Heart right ventricle (tissue), 16 donors: Measurements from ENCODE around the gene MTA2. TPM values are rescaled to one million over a fixed set of nuclear protein-coding genes. Genes with fewer than 3 reads are reported as not detected.
"Not testable (repeated sequence)": the region's sequence is repeated elsewhere in the genome, so short reads cannot be mapped to it uniquely, and the experiment has no call there.

Experiments
- ATAC-seq, 8 donors: fragments of 200-7000 bp; cut with Tn5 transposase; one replicate each; pipeline ENCODE4 v1.9.1; 2020; ENCODE audit warnings: mild to moderate bottlenecking in 8 of 8, moderate library complexity in 8 of 8, moderate number of reproducible peaks in 1 of 8
- DNase-seq, 2 donors: peaks; one replicate each; pipeline ENCODE4 v3.0.0-alpha.2; 2020
- H3K27ac ChIP-seq, 10 donors: fragments of 200-600 bp; sonication (generic) in 2 of 10; one replicate each; pipeline versions ENCODE4 v1.5.0 to v1.8.0; 2020 to 2022; ENCODE audit warnings: mild to moderate bottlenecking in 3 of 10
- H3K27me3 ChIP-seq, 7 donors: fragments of 200-600 bp; one replicate each; pipeline ENCODE4 v1.8.0; 2021 to 2022; ENCODE audit warnings: mild to moderate bottlenecking in 2 of 7
- H3K36me3 ChIP-seq, 9 donors: fragments of 200-600 bp; sonication (generic) in 1 of 9; one replicate each; pipeline versions ENCODE4 v1.5.0 to v1.8.0; 2020 to 2022; ENCODE audit warnings: mild to moderate bottlenecking in 2 of 9
- H3K4me1 ChIP-seq, 9 donors: fragments of 200-600 bp; sonication (generic) in 1 of 9; one replicate each; pipeline versions ENCODE4 v1.5.0 to v1.8.0; 2020 to 2022; ENCODE audit warnings: mild to moderate bottlenecking in 4 of 9
- H3K4me3 ChIP-seq, 10 donors: fragments of 200-600 bp; sonication (generic) in 2 of 10; one replicate each; pipeline versions ENCODE4 v1.5.0 to v1.8.0; 2020 to 2022; ENCODE audit warnings: mild to moderate bottlenecking in 7 of 10, moderate library complexity in 2 of 10
- H3K9me3 ChIP-seq, 11 donors: fragments of 200-600 bp in 10 of 11; sonication (generic) in 2 of 11; one replicate each; pipeline versions ENCODE4 v1.5.0 to v1.8.0; 2013 to 2022; ENCODE audit warnings: mild to moderate bottlenecking in 2 of 11, control low read depth in 1 of 11, moderate library complexity in 1 of 11
- CTCF ChIP-seq, 9 donors: fragments of 200-600 bp; sonication (generic) in 2 of 9; IDR thresholded peaks; one replicate each; pipeline versions ENCODE4 v1.5.0 to v1.8.0; 2021 to 2022; ENCODE audit warnings: antibody characterized with exemption in 9 of 9, mild to moderate bottlenecking in 5 of 9, moderate library complexity in 1 of 9
- WGBS, 2 donors: extraction: QIAGEN DNeasy Blood & Tissue Kit; methylation state at CpG; one replicate each; pipeline ENCODE4 v1.1.7; 2013; ENCODE audit warnings: inconsistent platforms in 1 of 2; 5-methylcytosine and 5-hydroxymethylcytosine counted together
- intact Hi-C, 10 donors: fragments of 100-400 bp; cut with DNase I; formaldehyde crosslinking; loops; one replicate each; pipeline versions ENCODE4 v1.11.1 to v1.14.2; 2022
- polyA plus RNA-seq, 2 donors: library from polyadenylated mRNA; stranded (reverse); fragments of 200-250 nt; gene quantifications; one replicate each; pipeline ENCODE4 v1.2.3, GENCODE V29; 2013
- total RNA-seq, 10 donors: library from RNA; stranded (reverse); fragmentation: NEBNext Ultra II Directional in 3 of 10; extraction: Animal tissue kit (Norgen Biotek cat#: 25700) in 3 of 10; gene quantifications; one replicate each; pipeline versions ENCODE4 v1.2.1 to v1.2.4, GENCODE V29; 2021 to 2023
- donor health status: Arrhythmogenic right ventricular cardiomyopathy.
- donor health status: ischemic (EF 13 %, LVEDD 7.1; RV severe dilation, severe dysfunction).
- donor health status: healthy with polysubstance abuse.
- donor health status: DM: no; HTN: yes; CAD: no.
- donor health status: DM: no; HTN: no; CAD: no.
- donor health status: ischemic (EF 25% LVEDD 6.9; RV normal size, moderate dysfunction).
- donor health status: ischemic (EF 25% LVEDD 5.7; RV mildly dilated, moderate dysfunction).
- donor health status: healthy.
- donor health status: DM: yes; HTN: yes; CAD: no.
- donor health status: Ischemic cardiomyopathy.
- donor health status: ischemic (EF 35%, LVEDD 5.7; RV mildly dilated, moderate dysfunction).
- donor health status: nonischemic (EF 11% LVEDD 7.7; RV severe dilation, severe dysfunction).
- donor health status: DM: yes; HTN: yes; CAD: no.
- donor health status: PGD.
- donor health status: ischemic (EF 29% LVEDD 5.4; RV normal size, mild dysfunction).
- donor health status: nonischemic (EF 23%, LVEDD 6.1; RV moderate dilation, normal function).

MTA2 gene
- total and polyA plus RNA-seq, 12 donors: 22.1 to 45.3 (median 29.8) TPM

- intact Hi-C loops: loop anchor here in 7 of 10 donors (1.0 to 10.0 kb wide), 9 partner anchors 18 to 166 kb away; no protein-coding TSS in a partner anchor
- no peak overlapping the region for H3K4me3 ChIP-seq
- 32% methylated on average over 2 of the region's 2 CpGs for WGBS, 2 donors
Measured at GRCh38 chr11:62560566-62561103, 41.0 kb downstream of the MTA2 start.

GRCh38 chr11:62559626-62560025 is 42.0 kb downstream of the MTA2 start:
- DNase-seq, H3K9me3 ChIP-seq, H3K27me3 ChIP-seq, ATAC-seq, H3K4me3 ChIP-seq: not testable (repeated sequence)
- intact Hi-C loops: loop anchor here in 8 of 10 donors (1.0 to 10.0 kb wide), 9 partner anchors 17 to 165 kb away; no protein-coding TSS in a partner anchor
- peaks cover 22 to 62% (median 48%) of the 10 kb centered on the region in 9 donors for H3K4me1 ChIP-seq
- WGBS, 2 donors: 78 to 83% methylated on average over 5 of the region's 5 CpGs
- H3K27ac ChIP-seq: peak overlapping the region in 9 of 10 donors; percentile 44 to 81 (median 72)
- H3K36me3 ChIP-seq: peaks cover 0 to 72% (median 38%) of the 10 kb centered on the region in 9 donors

More at GRCh38 chr11:62560566-62561103, 41.0 kb downstream of the MTA2 start:
- no peaks in the 10 kb centered on the region for H3K9me3 ChIP-seq
- DNase-seq (peak; percentile 79 to 91), ATAC-seq (peak; percentile 67 to 89 (median 86))
- peaks cover 22 to 52% (median 38%) of the 10 kb centered on the region in 9 donors for H3K4me1 ChIP-seq
- H3K27me3 ChIP-seq: no peaks in the 10 kb centered on the region
- TF ChIP-seq CTCF (IDR thresholded peaks at IDR 0.05): peak; percentile 78 to 89 (median 83)
- H3K36me3 ChIP-seq: peaks cover 0 to 82% (median 40%) of the 10 kb centered on the region in 9 donors
- peak overlapping the region; percentile 44 to 81 (median 72) for H3K27ac ChIP-seq

GRCh38 chr11:62559204-62559603 is 42.5 kb downstream of the MTA2 start:
- Histone ChIP-seq H3K4me3 (no peak overlapping the region), H3K27me3 (no peaks in the 10 kb centered on the region), H3K27ac (peak overlapping the region in 5 of 10 donors; percentile 44 to 76 (median 73)), H3K36me3 (peaks cover 0 to 68% (median 38%) of the 10 kb centered on the region in 9 donors), H3K9me3 (no peaks in the 10 kb centered on the region), H3K4me1 (peaks cover 24 to 66% (median 53%) of the 10 kb centered on the region in 9 donors)
- ATAC-seq: no peak
- no peak for TF ChIP-seq CTCF (IDR thresholded peaks at IDR 0.05)
- 84 to 85% methylated on average over 8 of the region's 8 CpGs for WGBS, 2 donors
- DNase-seq: no peak
- intact Hi-C loops: loop anchor here in 1 of 10 donors (5.0 kb wide), 1 partner anchor 62 kb away; no protein-coding TSS in a partner anchor

GRCh38 chr11:62558669-62559068 is 43.0 kb downstream of the MTA2 start:
- Histone ChIP-seq H3K27ac (peak overlapping the region in 3 of 10 donors; percentile 73 to 92 (median 75)), H3K4me3 (no peak overlapping the region), H3K9me3 (no peaks in the 10 kb centered on the region), H3K27me3 (no peaks in the 10 kb centered on the region), H3K4me1 (peaks cover 27 to 72% (median 58%) of the 10 kb centered on the region in 9 donors), H3K36me3 (peaks cover 0 to 63% (median 38%) of the 10 kb centered on the region in 9 donors)
- intact Hi-C loops: loop anchor here in 1 of 10 donors (5.0 kb wide), 1 partner anchor 61 kb away; no protein-coding TSS in a partner anchor
- ATAC-seq (no peak), DNase-seq (no peak)
- 90 to 91% methylated on average over 9 of the region's 9 CpGs for WGBS, 2 donors
- no peak for TF ChIP-seq CTCF (IDR thresholded peaks at IDR 0.05)
